ENCODE results near the gene CFAP45. TPM values are rescaled to one million over a fixed set of nuclear protein-coding genes. Genes with fewer than 3 reads are reported as not detected.

Gene CFAP45
- total RNA-seq, 2 donors from 2014 or later, result 0.49 to 0.55 TPM

- Histone ChIP-seq H3K9me3 (ENCODE audit: control insufficient read depth, low read length) (no peaks in the 10 kb centered on the region), H3K27ac (ENCODE audit: low read depth, low read length) (no peak overlapping the region), H3K9ac (ENCODE audit: extremely low read depth, low read length, poor library complexity, severe bottlenecking) (no peak overlapping the region), H3K36me3 (ENCODE audit: control insufficient read depth, insufficient read depth, low read length) (no peaks in the 10 kb centered on the region), H3K27me3 (ENCODE audit: control insufficient read depth, insufficient read depth, low read length, poor library complexity, severe bottlenecking) (peaks cover 25% of the 10 kb centered on the region), H3K4me3 (ENCODE audit: low read length) (peak overlapping the region; percentile 68), H3K4me1 (ENCODE audit: control insufficient read depth, insufficient read depth, low read length) (peaks cover 6% of the 10 kb centered on the region)
- TF ChIP-seq CTCF (conservative IDR thresholded peaks at IDR 0.05), result no peak
- WGBS, 2 experiments (ENCODE audit: insufficient coverage in 1 of 2, insufficient read length in 1 of 2), result 60 to 64% methylated on average over 7 to 9 of the region's 9 CpGs
- peak; percentile 43 for DNase-seq
- H3K4me3 Mint-ChIP-seq, result peak overlapping the region; percentile 70
- no peak overlapping the region for H3K27ac Mint-ChIP-seq
- H3K36me3 Mint-ChIP-seq (ENCODE audit: low read depth), result no peaks in the 10 kb centered on the region
- no peaks in the 10 kb centered on the region for H3K9me3 Mint-ChIP-seq
- H3K27me3 Mint-ChIP-seq (ENCODE audit: insufficient read depth), result peaks cover 40% of the 10 kb centered on the region
- H3K4me1 Mint-ChIP-seq, result peaks cover 16% of the 10 kb centered on the region
Observed at GRCh38 chr1:159946242-159947187, 46.5 kb upstream of the CFAP45 start.

GRCh38 chr1:159945483-159946241, 45.7 kb upstream of the CFAP45 start, which contains the start of gene IGSF9:
Gene IGSF9, minus strand, starts transcription at chr1:159945613. Its CDS starts 2,159 bp downstream, at chr1:159943454.
- Histone ChIP-seq H3K4me3 (ENCODE audit: low read length) (peak within 1 kb of the TSS; percentile 68), H3K9me3 (ENCODE audit: control insufficient read depth, low read length) (no peaks in the 10 kb centered on the region), H3K9ac (ENCODE audit: extremely low read depth, low read length, poor library complexity, severe bottlenecking) (no peak within 1 kb of the TSS), H3K27ac (ENCODE audit: low read depth, low read length) (no peak within 1 kb of the TSS), H3K4me1 (ENCODE audit: control insufficient read depth, insufficient read depth, low read length) (peaks cover 12% of the 10 kb centered on the region), H3K36me3 (ENCODE audit: control insufficient read depth, insufficient read depth, low read length) (no peaks in the 10 kb centered on the region), H3K27me3 (ENCODE audit: control insufficient read depth, insufficient read depth, low read length, poor library complexity, severe bottlenecking) (peaks cover 23% of the 10 kb centered on the region)
- TF ChIP-seq CTCF (conservative IDR thresholded peaks at IDR 0.05), result peak; percentile 66
- WGBS, 2 experiments (ENCODE audit: insufficient coverage in 1 of 2, insufficient read length in 1 of 2), result 2% methylated on average over 9 to 58 of the region's 58 CpGs
- peak; percentile 98 for DNase-seq
- H3K27me3 Mint-ChIP-seq (ENCODE audit: insufficient read depth), result peaks cover 36% of the 10 kb centered on the region
- peak within 1 kb of the TSS; percentile 70 for H3K4me3 Mint-ChIP-seq
- peaks cover 22% of the 10 kb centered on the region for H3K4me1 Mint-ChIP-seq
- H3K9me3 Mint-ChIP-seq, result no peaks in the 10 kb centered on the region
- H3K36me3 Mint-ChIP-seq (ENCODE audit: low read depth), result no peaks in the 10 kb centered on the region
- peak within 1 kb of the TSS; percentile 21 for H3K27ac Mint-ChIP-seq

DNA sequence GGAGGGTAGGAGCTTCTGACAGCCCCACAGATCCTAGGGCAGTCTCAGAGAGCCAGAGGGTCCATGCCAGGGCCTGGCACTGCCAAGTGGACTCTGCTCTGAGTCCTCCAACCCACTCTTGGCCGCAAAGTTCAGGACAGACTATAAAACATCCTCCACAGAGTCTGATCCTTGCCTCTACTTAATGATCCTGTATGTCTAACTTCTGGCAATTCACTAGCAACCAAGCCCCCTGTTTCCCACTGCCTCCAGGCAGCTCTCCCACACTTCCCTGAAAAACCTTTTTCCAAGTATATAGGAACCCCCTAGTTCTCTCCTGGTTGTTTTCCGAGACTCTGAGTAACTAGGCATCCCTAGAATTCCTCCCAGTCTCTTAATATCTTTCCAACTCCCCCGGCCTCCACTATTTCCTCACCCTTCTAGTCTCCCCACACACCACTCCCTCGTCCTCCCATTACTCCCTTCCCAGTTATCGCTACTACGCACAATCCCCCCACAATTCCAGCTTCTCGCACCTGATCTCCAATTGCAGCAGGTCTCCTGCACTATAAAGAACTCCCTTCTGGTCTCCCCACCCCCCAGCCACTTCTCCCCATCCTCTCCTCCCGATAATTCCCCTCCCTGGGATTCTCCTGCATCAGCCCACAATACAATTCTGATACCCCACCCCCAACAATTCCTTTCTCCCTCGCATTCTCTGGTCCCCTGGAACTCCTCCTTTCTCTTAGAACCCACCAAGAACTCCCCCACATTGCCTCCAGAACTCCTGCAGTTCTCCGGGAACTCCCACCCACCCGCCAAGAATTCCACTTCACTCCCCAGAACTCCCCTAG, 44.9 kb upstream of the CFAP45 start:
- peak; percentile 34 for DNase-seq
- H3K27me3 ChIP-seq (ENCODE audit: control insufficient read depth, insufficient read depth, low read length, poor library complexity, severe bottlenecking), result peaks cover 23% of the 10 kb centered on the region
- 37 to 39% methylated on average over 7 to 11 of the region's 11 CpGs for WGBS, 2 experiments (ENCODE audit: insufficient coverage in 1 of 2, insufficient read length in 1 of 2)
- H3K9me3 Mint-ChIP-seq, result no peaks in the 10 kb centered on the region
- H3K27ac ChIP-seq (ENCODE audit: low read depth, low read length), result no peak overlapping the region
- peaks cover 32% of the 10 kb centered on the region for H3K27me3 Mint-ChIP-seq (ENCODE audit: insufficient read depth)
- H3K9ac ChIP-seq (ENCODE audit: extremely low read depth, low read length, poor library complexity, severe bottlenecking), result no peak overlapping the region
- H3K4me3 Mint-ChIP-seq, result peak overlapping the region; percentile 70
- no peak overlapping the region for H3K27ac Mint-ChIP-seq
- peaks cover 19% of the 10 kb centered on the region for H3K4me1 ChIP-seq (ENCODE audit: control insufficient read depth, insufficient read depth, low read length)
- no peaks in the 10 kb centered on the region for H3K36me3 ChIP-seq (ENCODE audit: control insufficient read depth, insufficient read depth, low read length)
- no peaks in the 10 kb centered on the region for H3K36me3 Mint-ChIP-seq (ENCODE audit: low read depth)
- H3K4me1 Mint-ChIP-seq, result peaks cover 30% of the 10 kb centered on the region
- H3K9me3 ChIP-seq (ENCODE audit: control insufficient read depth, low read length), result no peaks in the 10 kb centered on the region
- H3K4me3 ChIP-seq (ENCODE audit: low read length), result peak overlapping the region; percentile 68
- TF ChIP-seq CTCF (conservative IDR thresholded peaks at IDR 0.05), result no peak

Data from endodermal cell (in vitro differentiated cells).